Lower lobe of right lung (tissue), 2 donors: ENCODE measurements around the gene NIF3L1. TPM values are rescaled to one million over a fixed set of nuclear protein-coding genes. Genes with fewer than 3 reads are reported as not detected.

Experiments
- ATAC-seq, 2 donors: fragments of 200-7000 bp; cut with Tn5 transposase; one replicate each; pipeline ENCODE4 v1.9.1; 2020 to 2022; ENCODE audit warnings: mild to moderate bottlenecking in 2 of 2, moderate library complexity in 2 of 2
- DNase-seq: peaks from one replicate; pipeline ENCODE4 v3.0.0-alpha.2; 2020
- H3K27ac ChIP-seq: fragments of 200-600 bp; one replicate; pipeline ENCODE4 v1.8.0; 2022
- H3K27me3 ChIP-seq: fragments of 200-600 bp; one replicate; pipeline ENCODE4 v1.8.0; 2022; ENCODE audit warnings: low read depth
- H3K36me3 ChIP-seq: fragments of 200-600 bp; one replicate; pipeline ENCODE4 v1.8.0; 2022; ENCODE audit warnings: mild to moderate bottlenecking
- H3K4me1 ChIP-seq: fragments of 200-600 bp; one replicate; pipeline ENCODE4 v1.8.0; 2022
- H3K4me3 ChIP-seq: fragments of 200-600 bp; one replicate; pipeline ENCODE4 v1.8.0; 2022; ENCODE audit warnings: mild to moderate bottlenecking
- H3K9me3 ChIP-seq: fragments of 200-600 bp; one replicate; pipeline ENCODE4 v1.8.0; 2022
- CTCF ChIP-seq: fragments of 200-600 bp; IDR thresholded peaks from one replicate; pipeline ENCODE4 v1.8.0; 2022; ENCODE audit warnings: antibody characterized with exemption, mild to moderate bottlenecking
- intact Hi-C: fragments of 100-400 bp; cut with DNase I; formaldehyde crosslinking; loops from one replicate; pipeline ENCODE4 v1.11.0; 2022
- long read RNA-seq: library from polyadenylated mRNA; unstranded; transcript quantifications from one replicate; pipeline ENCODE4 v2.0.0, GENCODE V29; 2021
- total RNA-seq: library from RNA; stranded (reverse); fragmentation: NEBNext Ultra II Directional; extraction: Animal tissue kit (Norgen Biotek cat#: 25700); gene quantifications from one replicate; pipeline ENCODE4 v1.2.1, GENCODE V29; 2021
- donor health status: DM: no; HTN: yes; CAD: no; lungs with severe emphysema.

The NIF3L1 gene
- total RNA-seq = 20.5 TPM
- long read RNA-seq, partial matches to known transcripts = 3 of 14 reads
- long read RNA-seq, other reads (novel, unspliced or antisense) = 5 of 14 reads

GRCh38 chr2:200888704-200889625 is at the start of gene NIF3L1, which contains the start of gene PPIL3:
NIF3L1 (plus strand) TSS chr2:200889371; CDS start chr2:200891944, 2,573 bp downstream.
PPIL3 (minus strand) TSS chr2:200889077; CDS start chr2:200887615, 1,462 bp downstream.
- Histone ChIP-seq H3K27ac (peak within 1 kb of the TSS; percentile 97), H3K27me3 (no peaks in the 10 kb centered on the region), H3K36me3 (peaks cover 37% of the 10 kb centered on the region), H3K9me3 (no peaks in the 10 kb centered on the region), H3K4me1 (peaks cover 34% of the 10 kb centered on the region), H3K4me3 (peak within 1 kb of the TSS; percentile 75)
- peak; percentile 98 to 99 for ATAC-seq
- peak; percentile 98 for DNase-seq
- intact Hi-C loops = no loop called here
- no peak for TF ChIP-seq CTCF

- peaks cover 7% of the 10 kb centered on the region for H3K9me3 ChIP-seq
- no peaks in the 10 kb centered on the region for H3K4me1 ChIP-seq
- intact Hi-C loops = no loop called here
- no peaks in the 10 kb centered on the region for H3K27me3 ChIP-seq
- ATAC-seq = no peak
- TF ChIP-seq CTCF = no peak
- H3K27ac ChIP-seq = no peak overlapping the region
- H3K36me3 ChIP-seq = no peaks in the 10 kb centered on the region
- DNase-seq = no peak
- no peak overlapping the region for H3K4me3 ChIP-seq
These were observed 49.7 kb upstream of the NIF3L1 start for GRCh38 chr2:200839513-200839912.

- DNase-seq = no peak
- H3K27me3 ChIP-seq = no peaks in the 10 kb centered on the region
- H3K4me1 ChIP-seq = no peaks in the 10 kb centered on the region
- no peak overlapping the region for H3K4me3 ChIP-seq
- H3K9me3 ChIP-seq = no peaks in the 10 kb centered on the region
- no peak overlapping the region for H3K27ac ChIP-seq
- no peak for TF ChIP-seq CTCF
- peak in 1 of 2 donors; percentile 34 for ATAC-seq
- intact Hi-C loops = no loop called here
- H3K36me3 ChIP-seq = no peaks in the 10 kb centered on the region
These were observed 44.9 kb upstream of the NIF3L1 start for GRCh38 chr2:200843993-200844948.

- intact Hi-C loops = no loop called here
- Histone ChIP-seq H3K27me3 (no peaks in the 10 kb centered on the region), H3K9me3 (no peaks in the 10 kb centered on the region), H3K4me1 (no peaks in the 10 kb centered on the region), H3K4me3 (no peak overlapping the region), H3K27ac (no peak overlapping the region), H3K36me3 (peaks cover under 1% of the 10 kb centered on the region)
- TF ChIP-seq CTCF = no peak
- DNase-seq = no peak
- ATAC-seq = peak; percentile 11 to 28
These were observed 44.0 kb upstream of the NIF3L1 start for GRCh38 chr2:200845194-200845593.

- Histone ChIP-seq H3K27ac (no peak overlapping the region), H3K9me3 (no peaks in the 10 kb centered on the region), H3K4me1 (no peaks in the 10 kb centered on the region), H3K4me3 (no peak overlapping the region), H3K36me3 (peaks cover 6% of the 10 kb centered on the region), H3K27me3 (no peaks in the 10 kb centered on the region)
- intact Hi-C loops = no loop called here
- no peak for TF ChIP-seq CTCF
- ATAC-seq = peak in 1 of 2 donors; percentile 56
- DNase-seq = no peak
These were observed 43.4 kb upstream of the NIF3L1 start for GRCh38 chr2:200845669-200846325.
